Brain microvascular endothelial cell (primary cell): ENCODE results near the gene ISG20.

Source experiments
- DNase-seq: peaks from one replicate; pipeline ENCODE4 v3.0.0-alpha.2; 2020
- H3K27ac ChIP-seq: fragments of 250-450 bp; sonication (Bioruptor Pico); 2 replicates; pipeline ENCODE4 v1.5.1; 2020; ENCODE audit warnings: mild to moderate bottlenecking, moderate library complexity
- H3K27me3 ChIP-seq: fragments of 250-450 bp; sonication (Bioruptor Pico); replicated peaks from 2 replicates; pipeline ENCODE4 v1.5.1; 2020; ENCODE audit warnings: mild to moderate bottlenecking
- H3K36me3 ChIP-seq: fragments of 250-450 bp; sonication (Bioruptor Pico); replicated peaks from 2 replicates; pipeline ENCODE4 v1.5.1; 2020; ENCODE audit warnings: mild to moderate bottlenecking
- H3K4me3 ChIP-seq: 2 replicates; pipeline ENCODE4 v1.5.1; 2011; ENCODE audit warnings: low read depth, mild to moderate bottlenecking, control low read depth, low read length, moderate library complexity
- CTCF ChIP-seq: IDR thresholded peaks from 2 replicates; pipeline ENCODE4 v1.5.1; 2011; ENCODE audit warnings: low read depth, mild to moderate bottlenecking, moderate library complexity, low read length, control low read depth, inconsistent platforms; ENCODE audit errors: missing control alignments
- in situ Hi-C: cut with HindIII; loops from 2 replicates; pipeline ENCODE4 v1.10.0; 2017; ENCODE audit warnings: low sequenced_read_pairs, low pct_ligation_motif_present

ISG20 gene

GRCh38 chr15:88674661-88675060, 35.8 kb downstream of the ISG20 start:
- in situ Hi-C loops = loop anchor here (25.0 kb wide), 1 partner anchor 138 kb away; the partner anchor contains the start of gene ACAN
- TF ChIP-seq CTCF = no peak
- DNase-seq = no peak
- H3K27me3 ChIP-seq = no peaks in the 10 kb centered on the region
- no peak overlapping the region for H3K4me3 ChIP-seq
- H3K27ac ChIP-seq = no peak overlapping the region
- no peaks in the 10 kb centered on the region for H3K36me3 ChIP-seq

DNA sequence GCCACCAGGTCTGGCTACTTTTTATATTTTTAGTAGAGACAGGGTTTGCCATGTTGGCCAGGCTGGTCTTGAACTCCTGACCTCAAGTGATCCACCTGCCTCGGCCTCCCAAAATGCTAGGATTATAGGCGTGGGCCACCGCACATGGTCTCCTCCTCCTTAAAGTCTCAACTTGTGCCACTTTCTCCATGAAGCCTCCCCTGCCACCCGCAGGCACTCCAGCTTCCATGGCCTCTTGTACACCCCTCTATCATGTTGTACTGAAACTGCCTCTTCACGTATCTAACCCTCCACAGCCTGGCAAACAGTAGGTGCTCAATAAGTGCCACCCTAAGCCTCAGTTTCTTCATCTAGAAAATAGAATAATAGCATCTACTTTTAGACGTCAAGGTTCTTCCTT, 39.9 kb downstream of the ISG20 start:
- H3K4me3 ChIP-seq = no peak overlapping the region
- H3K27ac ChIP-seq = no peak overlapping the region
- DNase-seq = no peak
- no peaks in the 10 kb centered on the region for H3K27me3 ChIP-seq
- TF ChIP-seq CTCF = no peak
- H3K36me3 ChIP-seq = no peaks in the 10 kb centered on the region
- in situ Hi-C loops = no loop called here

- H3K4me3 ChIP-seq = no peak overlapping the region
- DNase-seq = no peak
- TF ChIP-seq CTCF = no peak
- H3K27ac ChIP-seq = no peak overlapping the region
- H3K27me3 ChIP-seq = no peaks in the 10 kb centered on the region
- H3K36me3 ChIP-seq = no peaks in the 10 kb centered on the region
- in situ Hi-C loops = no loop called here
These were observed 41.6 kb downstream of the ISG20 start for GRCh38 chr15:88680241-88681001.

DNA sequence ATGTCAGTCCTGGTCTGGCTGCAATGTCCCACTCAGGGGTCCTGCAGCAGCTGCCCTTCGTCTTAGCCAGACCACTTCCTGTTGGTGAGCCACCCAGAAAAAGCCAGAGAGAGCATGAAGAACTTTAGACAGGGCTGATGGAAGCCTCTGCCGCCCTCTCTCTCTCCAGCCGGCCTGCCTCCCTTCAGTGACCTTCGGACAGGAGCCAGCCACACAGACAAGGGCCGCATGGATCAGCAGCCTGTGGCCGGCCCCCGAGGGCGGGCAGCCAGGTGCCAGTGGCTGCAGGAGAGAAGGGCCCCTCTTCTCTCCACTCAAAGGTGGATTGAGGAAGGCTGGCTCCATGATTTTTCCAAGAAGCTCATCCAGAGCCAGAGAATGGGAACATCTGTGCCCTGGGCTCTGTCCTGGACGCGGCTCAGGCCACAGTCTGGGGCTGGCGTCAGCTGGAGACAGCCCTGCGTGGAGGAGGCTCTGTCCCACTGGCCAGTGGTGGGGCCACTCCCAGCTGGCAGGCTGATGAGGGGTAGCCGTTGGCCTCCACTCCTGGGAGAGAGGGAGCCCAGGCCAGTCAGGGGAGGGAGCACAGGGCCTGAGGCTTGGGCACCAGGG, 42.9 kb downstream of the ISG20 start:
- no peak for DNase-seq
- TF ChIP-seq CTCF = no peak
- in situ Hi-C loops = no loop called here
- no peaks in the 10 kb centered on the region for H3K36me3 ChIP-seq
- no peak overlapping the region for H3K4me3 ChIP-seq
- no peaks in the 10 kb centered on the region for H3K27me3 ChIP-seq
- H3K27ac ChIP-seq = no peak overlapping the region

GRCh38 chr15:88684345-88684744, 45.5 kb downstream of the ISG20 start:
- DNase-seq = no peak
- H3K4me3 ChIP-seq = no peak overlapping the region
- no peak overlapping the region for H3K27ac ChIP-seq
- in situ Hi-C loops = no loop called here
- no peak for TF ChIP-seq CTCF
- no peaks in the 10 kb centered on the region for H3K36me3 ChIP-seq
- H3K27me3 ChIP-seq = no peaks in the 10 kb centered on the region
